ENCODE data around the gene ANO10. TPM values are rescaled to one million over a fixed set of nuclear protein-coding genes. Genes with fewer than 3 reads are reported as not detected.

Gene ANO10
- total RNA-seq, 1 experiment from 2014 or later, result 16.6 TPM

- no peaks in the 10 kb centered on the region for H3K9me3 ChIP-seq
- H3K27me3 ChIP-seq, result no peaks in the 10 kb centered on the region
- no peak overlapping the region for H3K4me3 ChIP-seq
- H3K36me3 ChIP-seq, result no peaks in the 10 kb centered on the region
- DNase-seq, result no peak
Measured at GRCh38 chr3:43432462-43432861, 189.3 kb downstream of the ANO10 start.

DNA sequence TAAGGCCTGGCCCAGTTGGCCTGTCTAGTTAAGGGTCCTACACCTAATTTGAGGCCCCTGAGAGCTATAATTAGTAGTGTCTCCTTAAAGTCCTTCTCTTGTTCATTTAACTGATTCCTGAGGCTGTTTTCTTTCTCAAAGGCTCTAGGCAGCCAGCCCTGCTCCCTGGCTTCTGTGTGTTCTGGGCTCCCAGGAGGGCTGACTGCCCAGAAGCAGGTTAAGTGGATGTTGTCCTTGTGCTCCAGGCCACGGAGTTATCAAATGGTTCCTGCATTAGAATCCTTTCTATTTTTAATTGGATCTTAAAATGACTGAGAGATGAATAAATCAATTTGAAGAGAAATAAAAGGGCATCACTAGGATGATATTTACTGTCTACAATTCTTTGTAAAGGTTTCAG lies 195.4 kb downstream of the ANO10 start:
- Histone ChIP-seq H3K9me3 (no peaks in the 10 kb centered on the region), H3K27me3 (no peaks in the 10 kb centered on the region), H3K4me3 (no peak overlapping the region), H3K36me3 (no peaks in the 10 kb centered on the region)
- DNase-seq, result no peak

DNA sequence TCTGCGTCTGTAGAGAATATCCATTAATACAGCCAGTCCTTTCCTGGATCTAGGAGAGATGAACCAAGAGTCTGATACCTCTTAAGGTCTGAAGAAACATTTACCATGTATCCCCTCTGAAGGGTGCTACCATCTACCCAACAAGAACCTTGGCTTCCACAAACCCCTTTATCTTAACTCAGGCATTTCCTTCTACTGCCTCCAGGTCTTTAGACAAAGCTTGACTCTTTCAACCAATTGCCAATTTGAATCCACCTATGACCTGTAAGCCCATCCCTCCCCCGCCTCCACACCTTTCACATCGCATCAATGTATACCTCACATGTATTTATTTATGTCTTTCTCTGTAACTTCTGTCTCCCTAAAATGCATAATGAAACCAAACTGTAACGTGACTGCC lies 196.0 kb downstream of the ANO10 start:
- no peak for DNase-seq
- Histone ChIP-seq H3K27me3 (no peaks in the 10 kb centered on the region), H3K4me3 (no peak overlapping the region), H3K9me3 (no peaks in the 10 kb centered on the region), H3K36me3 (no peaks in the 10 kb centered on the region)

GRCh38 chr3:43423639-43424038 lies 198.2 kb downstream of the ANO10 start:
- Histone ChIP-seq H3K9me3 (no peaks in the 10 kb centered on the region), H3K4me3 (no peak overlapping the region), H3K27me3 (no peaks in the 10 kb centered on the region), H3K36me3 (no peaks in the 10 kb centered on the region)
- DNase-seq, result no peak

DNA sequence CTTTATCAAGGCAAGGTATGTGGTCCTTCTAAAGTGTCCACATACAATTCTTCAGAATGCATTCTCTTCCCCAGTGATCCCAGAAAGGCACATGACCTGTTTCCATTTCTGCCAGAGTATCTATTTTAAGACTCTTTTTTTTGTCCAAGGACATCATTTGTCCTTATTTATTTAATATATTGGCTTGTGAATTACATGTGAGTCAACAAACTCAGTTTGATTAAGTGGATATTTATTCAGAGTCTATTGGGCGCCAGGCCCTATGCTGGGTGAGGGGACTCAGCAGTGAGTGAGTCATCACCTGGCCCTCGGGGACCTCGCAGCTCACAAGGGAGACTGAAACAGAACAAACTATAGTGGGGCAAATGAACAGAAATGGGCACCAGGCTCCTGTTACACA lies 198.7 kb downstream of the ANO10 start:
- no peak overlapping the region for H3K4me3 ChIP-seq
- H3K27me3 ChIP-seq, result no peaks in the 10 kb centered on the region
- no peaks in the 10 kb centered on the region for H3K36me3 ChIP-seq
- DNase-seq, result peak; percentile 38
- H3K9me3 ChIP-seq, result no peaks in the 10 kb centered on the region

- Histone ChIP-seq H3K9me3 (no peaks in the 10 kb centered on the region), H3K36me3 (no peaks in the 10 kb centered on the region), H3K4me3 (no peak overlapping the region), H3K27me3 (no peaks in the 10 kb centered on the region)
- peak; percentile 36 for DNase-seq
Measured at GRCh38 chr3:43418601-43419272, 203.1 kb downstream of the ANO10 start.

GRCh38 chr3:43417133-43417532 lies 204.7 kb downstream of the ANO10 start:
- no peak for DNase-seq
- no peak overlapping the region for H3K4me3 ChIP-seq
- H3K9me3 ChIP-seq, result no peaks in the 10 kb centered on the region
- no peaks in the 10 kb centered on the region for H3K27me3 ChIP-seq
- H3K36me3 ChIP-seq, result no peaks in the 10 kb centered on the region

GRCh38 chr3:43415088-43415487 lies 206.7 kb downstream of the ANO10 start:
- no peak for DNase-seq
- no peaks in the 10 kb centered on the region for H3K27me3 ChIP-seq

GRCh38 chr3:43413676-43414368 lies 208.0 kb downstream of the ANO10 start:
- DNase-seq, result no peak
- H3K27me3 ChIP-seq, result no peaks in the 10 kb centered on the region
- no peaks in the 10 kb centered on the region for H3K9me3 ChIP-seq
- no peak overlapping the region for H3K4me3 ChIP-seq
- no peaks in the 10 kb centered on the region for H3K36me3 ChIP-seq

More at GRCh38 chr3:43415088-43415487, 206.7 kb downstream of the ANO10 start:
- Histone ChIP-seq H3K36me3 (no peaks in the 10 kb centered on the region), H3K9me3 (no peaks in the 10 kb centered on the region), H3K4me3 (no peak overlapping the region)

GRCh38 chr3:43411429-43411828 lies 210.4 kb downstream of the ANO10 start:
- H3K9me3 ChIP-seq, result no peaks in the 10 kb centered on the region
- H3K27me3 ChIP-seq, result no peaks in the 10 kb centered on the region
- DNase-seq, result no peak
- H3K4me3 ChIP-seq, result no peak overlapping the region
- H3K36me3 ChIP-seq, result no peaks in the 10 kb centered on the region

DNA sequence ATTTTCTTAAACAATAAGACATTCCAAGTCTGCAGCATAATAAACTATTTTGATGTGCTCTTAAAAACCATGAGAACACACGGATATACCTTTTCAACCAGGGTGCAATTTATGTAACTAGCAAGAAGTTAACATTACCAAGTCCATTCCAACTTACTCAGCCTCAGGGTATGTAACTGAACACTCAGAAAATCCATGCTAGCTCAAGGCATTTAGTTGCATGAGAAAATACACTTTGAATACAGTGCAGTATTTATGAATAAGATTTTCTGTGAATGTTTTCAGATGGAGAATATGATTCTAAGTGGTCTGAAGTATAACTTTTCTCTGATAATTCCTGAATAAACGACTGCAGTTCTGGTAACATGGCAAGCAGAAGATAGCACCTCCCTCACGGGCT lies 211.2 kb downstream of the ANO10 start:
- Histone ChIP-seq H3K4me3 (no peak overlapping the region), H3K27me3 (no peaks in the 10 kb centered on the region), H3K36me3 (no peaks in the 10 kb centered on the region), H3K9me3 (no peaks in the 10 kb centered on the region)
- DNase-seq, result no peak

DNA sequence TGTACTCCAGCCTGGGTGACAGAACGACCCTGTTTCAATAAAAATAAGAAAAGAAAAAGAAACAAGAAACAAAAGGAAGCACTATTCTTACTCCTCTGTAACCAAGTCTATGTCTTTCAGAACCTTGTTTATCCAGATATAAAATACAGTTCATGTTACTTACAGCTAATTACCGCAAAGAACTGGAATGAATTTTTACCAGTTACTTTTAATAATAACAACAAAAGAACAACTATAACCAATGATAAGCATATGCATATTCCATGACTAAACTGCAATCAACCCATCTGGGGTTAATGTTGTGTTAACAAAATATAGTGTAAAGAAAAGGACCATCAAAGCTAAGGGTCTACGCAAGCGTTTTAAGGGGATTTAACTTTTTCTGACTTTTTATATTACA lies 212.3 kb downstream of the ANO10 start:
- Histone ChIP-seq H3K4me3 (no peak overlapping the region), H3K36me3 (no peaks in the 10 kb centered on the region), H3K27me3 (no peaks in the 10 kb centered on the region), H3K9me3 (no peaks in the 10 kb centered on the region)
- no peak for DNase-seq

DNA sequence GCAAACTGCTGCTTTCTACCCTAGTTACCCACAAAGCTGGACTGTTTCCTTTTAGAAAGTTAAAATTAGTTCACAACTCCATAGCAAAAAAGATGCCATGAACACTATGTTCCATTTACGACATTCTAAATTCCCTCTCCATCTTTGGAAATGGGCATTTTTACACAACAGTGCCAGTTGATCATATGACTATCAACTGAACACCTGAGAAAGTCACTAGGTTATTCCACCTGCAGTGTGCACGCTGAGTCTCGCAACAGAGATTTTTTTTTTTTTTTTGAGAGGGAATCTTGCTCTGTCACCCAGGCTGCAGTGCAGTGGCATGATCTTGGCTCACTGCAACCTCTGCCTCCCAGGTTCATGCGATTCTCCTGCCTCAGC lies 215.2 kb downstream of the ANO10 start:
- H3K36me3 ChIP-seq, result no peaks in the 10 kb centered on the region
- H3K4me3 ChIP-seq, result no peak overlapping the region
- DNase-seq, result no peak
- no peaks in the 10 kb centered on the region for H3K27me3 ChIP-seq
- H3K9me3 ChIP-seq, result no peaks in the 10 kb centered on the region

- no peaks in the 10 kb centered on the region for H3K9me3 ChIP-seq
- H3K27me3 ChIP-seq, result no peaks in the 10 kb centered on the region
- H3K4me3 ChIP-seq, result no peak overlapping the region
- DNase-seq, result no peak
- H3K36me3 ChIP-seq, result no peaks in the 10 kb centered on the region
Measured at GRCh38 chr3:43405888-43406642, 215.7 kb downstream of the ANO10 start.

GRCh38 chr3:43400781-43401730 lies 220.8 kb downstream of the ANO10 start:
- Histone ChIP-seq H3K36me3 (no peaks in the 10 kb centered on the region), H3K4me3 (no peak overlapping the region), H3K9me3 (no peaks in the 10 kb centered on the region), H3K27me3 (no peaks in the 10 kb centered on the region)
- DNase-seq, result no peak

DNA sequence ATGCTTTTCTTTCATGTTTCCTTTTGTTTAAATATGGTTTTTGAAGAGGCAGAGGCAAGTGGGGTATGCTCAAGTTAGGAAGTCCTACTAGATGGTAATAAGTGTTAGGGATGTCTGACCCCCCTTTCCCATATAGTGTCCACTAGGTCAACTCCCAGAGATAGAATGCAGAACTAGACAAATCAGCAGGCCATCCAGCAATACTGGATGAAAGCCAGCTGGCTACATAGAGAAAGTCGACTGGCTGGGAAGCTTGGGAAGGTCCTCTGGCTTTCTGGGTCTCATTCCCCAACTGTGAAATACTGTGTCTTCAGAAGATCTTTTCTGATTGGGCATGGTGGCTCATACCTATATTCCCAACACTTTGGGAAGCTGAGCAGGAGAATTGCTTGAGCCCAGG lies 221.6 kb downstream of the ANO10 start:
- Histone ChIP-seq H3K9me3 (no peaks in the 10 kb centered on the region), H3K27me3 (no peaks in the 10 kb centered on the region), H3K4me3 (no peak overlapping the region), H3K36me3 (no peaks in the 10 kb centered on the region)
- DNase-seq, result no peak

DNA sequence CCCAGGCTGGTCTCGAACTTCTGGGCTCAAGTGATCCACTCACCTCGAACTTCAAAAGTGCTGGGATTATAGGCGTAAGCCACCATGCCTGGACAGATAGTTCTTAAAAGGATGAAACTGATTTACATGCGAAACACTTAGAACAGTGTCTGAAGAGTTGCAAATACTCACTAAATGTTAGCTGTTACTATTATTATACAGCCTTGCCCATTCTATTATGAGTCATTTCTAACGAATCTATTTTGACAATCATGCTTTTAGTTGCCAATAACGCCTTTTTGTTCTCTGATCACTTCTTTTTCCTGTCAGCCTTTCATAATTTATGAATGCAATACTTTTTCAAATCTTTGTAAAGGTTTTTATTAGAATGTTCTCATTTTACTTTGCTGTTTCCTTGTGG lies 222.8 kb downstream of the ANO10 start:
- Histone ChIP-seq H3K36me3 (no peaks in the 10 kb centered on the region), H3K9me3 (no peaks in the 10 kb centered on the region), H3K27me3 (no peaks in the 10 kb centered on the region), H3K4me3 (no peak overlapping the region)
- DNase-seq, result no peak
